K562 (cell line): ENCODE results near the gene PRMT3. TPM values are rescaled to one million over a fixed set of nuclear protein-coding genes. Genes with fewer than 3 reads are reported as not detected.
A peak's percentile ranks its signal among the peaks of the same experiment; 100 is the strongest.

ENCODE experiments used
- ARHGAP35 ChIP-seq: fragments of 450-650 bp; IDR thresholded peaks from 2 replicates; pipeline ENCODE4 v1.6.1; 2018; ENCODE audit not compliant: partially characterized antibody
- CREBBP ChIP-seq: IDR thresholded peaks from one replicate; pipeline ENCODE4 v1.6.1; 2012; ENCODE audit warnings: low read depth, mild to moderate bottlenecking, control low read depth, inconsistent platforms, low read length
- L3MBTL2 ChIP-seq: fragments of 450-650 bp; IDR thresholded peaks from 2 replicates; pipeline ENCODE4 v1.6.1; 2016; ENCODE audit warnings: mild to moderate bottlenecking, moderate library complexity
- MAZ ChIP-seq, 2 experiments: fragments of 450-650 bp in 1 of 2; sonication (generic) in 1 of 2; formaldehyde crosslinking; IDR thresholded peaks in 1 of 2; conservative IDR thresholded peaks in 1 of 2; 2 replicates each; pipeline versions ENCODE4 v1.4.0 to v1.5.0; 2020; ENCODE audit warnings: mild to moderate bottlenecking in 1 of 2, missing genetic modification reagents in 1 of 2
- MECOM ChIP-seq: fragments of 250-450 bp; sonication (Bioruptor Pico); IDR thresholded peaks from 2 replicates; pipeline ENCODE4 v1.8.0; 2022; ENCODE audit warnings: inconsistent platforms
- MTA2 ChIP-seq: fragments of 450-650 bp; IDR thresholded peaks from 2 replicates; pipeline ENCODE4 v1.6.1; 2016; ENCODE audit warnings: low read depth
- NR1H2 ChIP-seq: sonication (generic); formaldehyde crosslinking; IDR thresholded peaks from 2 replicates; pipeline ENCODE4 v1.4.0; 2020; ENCODE audit warnings: mild to moderate bottlenecking, missing genetic modification reagents
- NR4A1 ChIP-seq, 2 experiments: fragments of 250-450 bp in 1 of 2; fragments of 450-650 bp in 1 of 2; sonication (Bioruptor Pico) in 1 of 2; IDR thresholded peaks; 2 replicates each; pipeline versions ENCODE4 v1.4.0 to v1.6.1; 2016 to 2020; ENCODE audit warnings: mild to moderate bottlenecking in 2 of 2, missing compliant biosample characterization in 1 of 2, missing genetic modification characterization in 1 of 2, moderate library complexity in 1 of 2
- PHF8 ChIP-seq: fragments of 200-600 bp; sonication (generic); IDR thresholded peaks from 2 replicates; pipeline ENCODE4 v1.6.1; 2012; ENCODE audit warnings: mixed run types, mild to moderate bottlenecking, inconsistent platforms, low read length, moderate library complexity, borderline replicate concordance
- POLR2G ChIP-seq: fragments of 200-400 bp; formaldehyde crosslinking; IDR thresholded peaks from 2 replicates; pipeline ENCODE4 v1.6.1; 2017; ENCODE audit warnings: low read depth, mild to moderate bottlenecking, antibody characterized with exemption, low read length, moderate library complexity
- RHOXF2B ChIP-seq: fragments of 250-450 bp; sonication (Bioruptor Pico); conservative IDR thresholded peaks from 2 replicates; pipeline ENCODE4 v1.5.1; 2021
- RNF2 ChIP-seq: sonication (generic); IDR thresholded peaks from 2 replicates; pipeline ENCODE4 v1.6.1; 2016
- SMAD1 ChIP-seq: fragments of 150-350 bp; IDR thresholded peaks from 2 replicates; pipeline ENCODE4 v1.6.1; 2014; ENCODE audit warnings: low read length, low read depth; ENCODE audit not compliant: partially characterized antibody
- SMC3 ChIP-seq: conservative IDR thresholded peaks from 2 replicates; pipeline ENCODE4 v1.6.1; 2011; ENCODE audit warnings: low read depth, low read length, improper control_type of control experiment; ENCODE audit not compliant: insufficient read depth
- TGIF2 ChIP-seq: sonication (generic); formaldehyde crosslinking; IDR thresholded peaks from 2 replicates; pipeline ENCODE4 v1.8.1; 2022; ENCODE audit warnings: mild to moderate bottlenecking, missing genetic modification reagents, moderate library complexity
- ZNF134 ChIP-seq: fragments of 250-450 bp; sonication (Bioruptor Pico); conservative IDR thresholded peaks from 2 replicates; pipeline ENCODE4 v1.4.0; 2020
- ZNF140 ChIP-seq: fragments of 250-450 bp; sonication (Bioruptor Pico); IDR thresholded peaks from 2 replicates; pipeline ENCODE4 v1.8.0; 2021; ENCODE audit warnings: moderate library complexity, mild to moderate bottlenecking, inconsistent platforms
- ZNF23 ChIP-seq: fragments of 250-450 bp; sonication (Bioruptor Pico); IDR thresholded peaks from 2 replicates; pipeline ENCODE4 v1.4.0; 2020; ENCODE audit warnings: mild to moderate bottlenecking
- ZNF445 ChIP-seq: fragments of 250-450 bp; sonication (Bioruptor Pico); IDR thresholded peaks from 2 replicates; pipeline ENCODE4 v1.4.0; 2020; ENCODE audit warnings: low read depth, mild to moderate bottlenecking, moderate library complexity
- polyA plus RNA-seq, 8 experiments: library from polyadenylated mRNA; depleted of rRNA in 4 of 8; stranded (reverse) in 5 of 8; unstranded in 3 of 8; fragments of >200 nt; fragmentation: Nextera tagmentation in 2 of 8; fragmentation: Illumina TruSeq in 1 of 8; extraction: Ambion mirVana in 2 of 8; extraction: Trizol in 1 of 8; gene quantifications; 2 replicates each; pipeline versions ENCODE4 v1.2.1 to v1.2.3, GENCODE V29; 2011 to 2014; ENCODE audit warnings: inconsistent platforms in 1 of 8, missing spikeins in 1 of 8
- total RNA-seq, 7 experiments: library from RNA; depleted of rRNA in 6 of 7; stranded (reverse); fragments of >200 nt in 6 of 7; fragmentation: Illumina TruSeq in 2 of 7; extraction: Trizol in 2 of 7; gene quantifications; 2 replicates each; pipeline versions ENCODE4 v1.2.1 to v1.2.3, GENCODE V29; 2011 to 2021; ENCODE audit warnings: low replicate concordance in 1 of 7
- TF ChIP-seq, protein P1 (sequence below): fragments of 250-450 bp; sonication (Bioruptor Pico); IDR thresholded peaks from 2 replicates; pipeline ENCODE4 v1.8.0; 2022; ENCODE audit warnings: moderate library complexity, mild to moderate bottlenecking, inconsistent platforms
- TF ChIP-seq, protein P2 (sequence below): fragments of 200-800 bp; sonication (Bioruptor generic); IDR thresholded peaks from 2 replicates; pipeline ENCODE4 v1.6.1; 2016; ENCODE audit warnings: missing genetic modification characterization, missing compliant biosample characterization
- TF ChIP-seq, protein P3 (sequence below): fragments of 450-650 bp; IDR thresholded peaks from 2 replicates; pipeline ENCODE4 v1.7.0; 2016; ENCODE audit warnings: borderline replicate concordance

PRMT3 gene
- total and polyA plus RNA-seq, 9 of the 15 experiments (the other 6 are each of a cell fraction or from before 2014, with no cell fraction given): 24.0 to 62.1 (median 44.7) TPM

DNA sequence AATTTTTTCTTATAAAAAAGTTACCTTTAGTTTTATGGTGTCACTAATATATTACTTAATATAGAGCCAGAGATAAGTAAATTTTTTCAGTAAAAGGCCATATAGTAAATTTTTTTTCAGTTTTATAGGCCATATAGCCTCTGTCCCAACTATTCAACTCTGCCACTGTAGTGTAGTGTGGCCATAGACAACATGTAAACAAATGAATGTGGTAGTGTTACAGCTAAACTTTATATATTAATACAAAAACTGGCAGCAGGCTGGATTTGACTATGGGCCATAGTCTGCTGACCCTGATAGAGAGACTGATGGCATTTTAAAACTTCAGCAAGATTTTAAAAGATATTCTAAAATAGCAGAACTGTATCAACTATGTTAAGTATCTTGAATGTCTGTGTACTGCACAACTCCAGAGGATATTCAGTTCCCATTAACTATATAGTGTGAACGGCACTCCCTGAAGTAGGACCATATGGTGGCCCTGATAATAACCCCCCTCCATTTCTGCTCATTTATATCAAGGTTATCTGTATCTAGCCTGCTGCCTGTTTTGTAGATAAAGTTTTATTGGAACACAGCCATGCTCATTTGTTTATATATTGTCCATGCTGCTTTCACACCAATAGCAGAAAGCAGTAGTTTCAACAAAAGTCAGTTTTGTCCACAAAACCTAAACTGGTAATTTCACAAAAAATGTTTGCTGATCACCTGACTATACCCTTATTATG, 71.6 kb downstream of the PRMT3 start (continued):
- no peak for TF ChIP-seq POLR2G
- TF ChIP-seq, protein P1, sequence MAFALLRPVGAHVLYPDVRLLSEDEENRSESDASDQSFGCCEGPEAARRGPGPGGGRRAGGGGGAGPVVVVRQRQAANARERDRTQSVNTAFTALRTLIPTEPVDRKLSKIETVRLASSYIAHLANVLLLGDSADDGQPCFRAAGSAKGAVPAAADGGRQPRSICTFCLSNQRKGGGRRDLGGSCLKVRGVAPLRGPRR: no peak
- TF ChIP-seq, protein P2, sequence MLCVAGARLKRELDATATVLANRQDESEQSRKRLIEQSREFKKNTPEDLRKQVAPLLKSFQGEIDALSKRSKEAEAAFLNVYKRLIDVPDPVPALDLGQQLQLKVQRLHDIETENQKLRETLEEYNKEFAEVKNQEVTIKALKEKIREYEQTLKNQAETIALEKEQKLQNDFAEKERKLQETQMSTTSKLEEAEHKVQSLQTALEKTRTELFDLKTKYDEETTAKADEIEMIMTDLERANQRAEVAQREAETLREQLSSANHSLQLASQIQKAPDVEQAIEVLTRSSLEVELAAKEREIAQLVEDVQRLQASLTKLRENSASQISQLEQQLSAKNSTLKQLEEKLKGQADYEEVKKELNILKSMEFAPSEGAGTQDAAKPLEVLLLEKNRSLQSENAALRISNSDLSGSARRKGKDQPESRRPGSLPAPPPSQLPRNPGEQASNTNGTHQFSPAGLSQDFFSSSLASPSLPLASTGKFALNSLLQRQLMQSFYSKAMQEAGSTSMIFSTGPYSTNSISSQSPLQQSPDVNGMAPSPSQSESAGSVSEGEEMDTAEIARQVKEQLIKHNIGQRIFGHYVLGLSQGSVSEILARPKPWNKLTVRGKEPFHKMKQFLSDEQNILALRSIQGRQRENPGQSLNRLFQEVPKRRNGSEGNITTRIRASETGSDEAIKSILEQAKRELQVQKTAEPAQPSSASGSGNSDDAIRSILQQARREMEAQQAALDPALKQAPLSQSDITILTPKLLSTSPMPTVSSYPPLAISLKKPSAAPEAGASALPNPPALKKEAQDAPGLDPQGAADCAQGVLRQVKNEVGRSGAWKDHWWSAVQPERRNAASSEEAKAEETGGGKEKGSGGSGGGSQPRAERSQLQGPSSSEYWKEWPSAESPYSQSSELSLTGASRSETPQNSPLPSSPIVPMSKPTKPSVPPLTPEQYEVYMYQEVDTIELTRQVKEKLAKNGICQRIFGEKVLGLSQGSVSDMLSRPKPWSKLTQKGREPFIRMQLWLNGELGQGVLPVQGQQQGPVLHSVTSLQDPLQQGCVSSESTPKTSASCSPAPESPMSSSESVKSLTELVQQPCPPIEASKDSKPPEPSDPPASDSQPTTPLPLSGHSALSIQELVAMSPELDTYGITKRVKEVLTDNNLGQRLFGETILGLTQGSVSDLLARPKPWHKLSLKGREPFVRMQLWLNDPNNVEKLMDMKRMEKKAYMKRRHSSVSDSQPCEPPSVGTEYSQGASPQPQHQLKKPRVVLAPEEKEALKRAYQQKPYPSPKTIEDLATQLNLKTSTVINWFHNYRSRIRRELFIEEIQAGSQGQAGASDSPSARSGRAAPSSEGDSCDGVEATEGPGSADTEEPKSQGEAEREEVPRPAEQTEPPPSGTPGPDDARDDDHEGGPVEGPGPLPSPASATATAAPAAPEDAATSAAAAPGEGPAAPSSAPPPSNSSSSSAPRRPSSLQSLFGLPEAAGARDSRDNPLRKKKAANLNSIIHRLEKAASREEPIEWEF (CRISPR knock-in tag): peak; percentile 51; the same call in 1 of the 2 replicates
- TF ChIP-seq TGIF2: no peak
- TF ChIP-seq RHOXF2B (CRISPR knock-in tag): no peak
- TF ChIP-seq ZNF23: no peak
- no peak for TF ChIP-seq PHF8
- TF ChIP-seq, protein P3, sequence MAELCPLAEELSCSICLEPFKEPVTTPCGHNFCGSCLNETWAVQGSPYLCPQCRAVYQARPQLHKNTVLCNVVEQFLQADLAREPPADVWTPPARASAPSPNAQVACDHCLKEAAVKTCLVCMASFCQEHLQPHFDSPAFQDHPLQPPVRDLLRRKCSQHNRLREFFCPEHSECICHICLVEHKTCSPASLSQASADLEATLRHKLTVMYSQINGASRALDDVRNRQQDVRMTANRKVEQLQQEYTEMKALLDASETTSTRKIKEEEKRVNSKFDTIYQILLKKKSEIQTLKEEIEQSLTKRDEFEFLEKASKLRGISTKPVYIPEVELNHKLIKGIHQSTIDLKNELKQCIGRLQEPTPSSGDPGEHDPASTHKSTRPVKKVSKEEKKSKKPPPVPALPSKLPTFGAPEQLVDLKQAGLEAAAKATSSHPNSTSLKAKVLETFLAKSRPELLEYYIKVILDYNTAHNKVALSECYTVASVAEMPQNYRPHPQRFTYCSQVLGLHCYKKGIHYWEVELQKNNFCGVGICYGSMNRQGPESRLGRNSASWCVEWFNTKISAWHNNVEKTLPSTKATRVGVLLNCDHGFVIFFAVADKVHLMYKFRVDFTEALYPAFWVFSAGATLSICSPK: no peak
- no peak for TF ChIP-seq ZNF134 (CRISPR knock-in tag)
- no peak for TF ChIP-seq MECOM (CRISPR knock-in tag)
- no peak for TF ChIP-seq NR4A1 (CRISPR knock-in tag; IDR thresholded peaks at IDR 0.05)
- no peak for TF ChIP-seq NR4A1 (tag; IDR thresholded peaks at IDR 0.05)
- TF ChIP-seq NR1H2 (CRISPR knock-in tag): no peak
- TF ChIP-seq ARHGAP35: no peak
- TF ChIP-seq MTA2: peak; percentile 98
- peak; percentile 96 for TF ChIP-seq SMAD1
- no peak for TF ChIP-seq CREBBP
- 0 out of 2 replicates have a peak, but pooled peaks have one; percentile 63 for TF ChIP-seq RNF2
- peak; percentile 62; the same call in 1 of the 2 replicates for TF ChIP-seq L3MBTL2
- TF ChIP-seq ZNF445 (CRISPR knock-in tag): no peak
- TF ChIP-seq ZNF140 (CRISPR knock-in tag): no peak
- TF ChIP-seq MAZ (CRISPR knock-in tag; conservative IDR thresholded peaks at IDR 0.05 in 1 of 2, IDR thresholded peaks at IDR 0.05 in 1 of 2): peak; percentile 56 to 57; a peak in 1 of 4 replicates
- no peak for TF ChIP-seq SMC3
